Measurements from ENCODE around the gene COMT. TPM values are rescaled to one million over a fixed set of nuclear protein-coding genes. Genes with fewer than 3 reads are reported as not detected.

COMT gene
- total and polyA plus RNA-seq, 9 donors: 23.1 to 200 (median 161) TPM

DNA sequence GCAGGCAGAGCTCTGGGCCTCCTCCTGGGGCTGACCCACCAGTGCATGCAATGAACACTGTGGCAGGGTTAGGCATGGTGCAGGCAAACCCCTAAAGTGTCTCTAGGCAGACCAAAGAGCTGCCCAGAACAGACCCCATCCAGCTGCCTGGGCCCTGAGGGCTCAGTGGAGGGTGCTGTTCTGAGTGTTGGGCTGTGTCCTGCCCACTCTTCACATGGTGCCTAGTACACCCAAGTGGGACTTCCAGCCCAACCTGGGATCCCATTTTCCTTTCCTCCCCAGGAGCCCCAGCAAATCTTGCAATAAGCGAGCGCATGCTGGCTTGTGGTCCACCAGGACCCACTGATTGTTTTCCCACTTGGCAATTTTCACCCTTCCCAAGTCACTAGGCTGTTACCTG, 48.6 kb downstream of the COMT start:
- Histone ChIP-seq H3K27ac (no peak overlapping the region), H3K36me3 (no peaks in the 10 kb centered on the region), H3K4me3 (no peak overlapping the region), H3K9me3 (no peaks in the 10 kb centered on the region), H3K4me1 (ENCODE audit: insufficient read depth) (no peaks in the 10 kb centered on the region), H3K27me3 (no peaks in the 10 kb centered on the region)
- 50 to 98% (median 74%) methylated on average over 2 of the region's 2 CpGs for whole genome bisulfite sequencing, 3 donors
- no peak for DNase-seq
- TF ChIP-seq POLR2A (IDR thresholded peaks at IDR 0.05) (no peak), EP300 (IDR thresholded peaks at IDR 0.05) (no peak)
- TF ChIP-seq, protein P1, sequence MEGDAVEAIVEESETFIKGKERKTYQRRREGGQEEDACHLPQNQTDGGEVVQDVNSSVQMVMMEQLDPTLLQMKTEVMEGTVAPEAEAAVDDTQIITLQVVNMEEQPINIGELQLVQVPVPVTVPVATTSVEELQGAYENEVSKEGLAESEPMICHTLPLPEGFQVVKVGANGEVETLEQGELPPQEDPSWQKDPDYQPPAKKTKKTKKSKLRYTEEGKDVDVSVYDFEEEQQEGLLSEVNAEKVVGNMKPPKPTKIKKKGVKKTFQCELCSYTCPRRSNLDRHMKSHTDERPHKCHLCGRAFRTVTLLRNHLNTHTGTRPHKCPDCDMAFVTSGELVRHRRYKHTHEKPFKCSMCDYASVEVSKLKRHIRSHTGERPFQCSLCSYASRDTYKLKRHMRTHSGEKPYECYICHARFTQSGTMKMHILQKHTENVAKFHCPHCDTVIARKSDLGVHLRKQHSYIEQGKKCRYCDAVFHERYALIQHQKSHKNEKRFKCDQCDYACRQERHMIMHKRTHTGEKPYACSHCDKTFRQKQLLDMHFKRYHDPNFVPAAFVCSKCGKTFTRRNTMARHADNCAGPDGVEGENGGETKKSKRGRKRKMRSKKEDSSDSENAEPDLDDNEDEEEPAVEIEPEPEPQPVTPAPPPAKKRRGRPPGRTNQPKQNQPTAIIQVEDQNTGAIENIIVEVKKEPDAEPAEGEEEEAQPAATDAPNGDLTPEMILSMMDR (IDR thresholded peaks at IDR 0.05): no peak
- intact Hi-C loops (cut with DNase I): no loop called here

DNA sequence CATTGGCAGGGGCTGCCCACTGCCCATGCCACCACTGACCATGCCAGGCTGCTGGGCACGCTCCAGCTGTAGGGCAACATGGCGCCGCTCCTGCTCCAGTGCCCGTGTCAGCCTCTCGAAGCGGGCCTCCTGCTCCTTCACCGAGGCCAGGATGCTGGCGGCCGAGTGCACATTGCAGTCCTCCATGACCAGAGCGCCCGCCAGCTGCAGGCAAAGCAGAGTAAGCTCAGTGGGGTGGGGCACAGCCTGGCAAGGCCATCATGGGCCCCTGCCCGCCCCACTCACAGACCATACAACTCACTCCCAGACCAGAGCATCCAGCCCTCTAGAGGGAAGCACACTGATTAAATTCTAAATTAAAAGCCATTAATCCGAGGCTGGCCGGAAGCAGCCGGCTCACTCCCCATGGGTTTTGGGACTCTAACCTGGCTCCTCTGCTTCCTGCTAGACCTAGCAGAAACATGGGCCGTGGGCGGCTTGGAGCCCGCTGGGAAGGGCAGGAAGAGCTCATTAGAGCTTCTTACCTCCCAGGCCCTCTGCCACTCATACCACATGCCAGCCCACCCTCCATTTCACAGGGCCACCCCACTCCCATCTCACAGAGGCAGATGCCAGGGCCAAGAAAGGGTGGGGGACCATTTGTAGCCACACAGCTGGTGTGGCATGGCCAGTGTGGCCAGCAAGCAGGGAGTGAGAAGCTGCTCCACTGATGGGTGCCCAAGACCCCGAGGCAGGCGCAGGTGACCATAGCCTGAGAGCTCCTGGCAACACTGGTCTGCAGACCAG, 49.2 kb downstream of the COMT start:
- Histone ChIP-seq H3K4me3 (no peak overlapping the region), H3K4me1 (ENCODE audit: insufficient read depth) (peaks cover 1% of the 10 kb centered on the region), H3K9me3 (no peaks in the 10 kb centered on the region), H3K27ac (no peak overlapping the region), H3K36me3 (no peaks in the 10 kb centered on the region), H3K27me3 (no peaks in the 10 kb centered on the region)
- intact Hi-C loops (cut with DNase I): no loop called here
- TF ChIP-seq EP300 (IDR thresholded peaks at IDR 0.05): no peak
- TF ChIP-seq, protein P1 (IDR thresholded peaks at IDR 0.05): no peak
- no peak for TF ChIP-seq POLR2A (IDR thresholded peaks at IDR 0.05)
- 83 to 92% (median 87%) methylated on average over 20 of the region's 20 CpGs for WGBS, 3 donors
- peak in 2 of 5 donors; percentile 14 to 36 for DNase-seq

DNA sequence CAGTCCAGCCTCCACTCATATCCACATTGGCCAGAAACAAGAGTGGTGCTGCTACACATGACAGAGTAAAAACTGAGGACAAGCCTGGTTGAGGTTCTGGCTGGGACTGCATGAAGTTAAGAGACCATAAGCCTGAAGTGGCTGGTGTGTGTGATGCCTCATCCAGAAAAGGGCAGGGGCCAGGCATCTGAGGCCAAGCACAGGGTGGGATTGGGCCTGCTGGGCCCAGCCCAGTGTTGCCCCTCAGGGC, 49.7 kb downstream of the COMT start:
- H3K4me3 ChIP-seq: no peak overlapping the region
- intact Hi-C loops (cut with DNase I): no loop called here
- no peaks in the 10 kb centered on the region for H3K36me3 ChIP-seq
- no peaks in the 10 kb centered on the region for H3K27me3 ChIP-seq
- TF ChIP-seq POLR2A (IDR thresholded peaks at IDR 0.05): no peak
- H3K27ac ChIP-seq: no peak overlapping the region
- H3K9me3 ChIP-seq: no peaks in the 10 kb centered on the region
- DNase-seq: peak in 2 of 5 donors; percentile 14 to 29
- H3K4me1 ChIP-seq (ENCODE audit: insufficient read depth): peaks cover 4% of the 10 kb centered on the region

DNA sequence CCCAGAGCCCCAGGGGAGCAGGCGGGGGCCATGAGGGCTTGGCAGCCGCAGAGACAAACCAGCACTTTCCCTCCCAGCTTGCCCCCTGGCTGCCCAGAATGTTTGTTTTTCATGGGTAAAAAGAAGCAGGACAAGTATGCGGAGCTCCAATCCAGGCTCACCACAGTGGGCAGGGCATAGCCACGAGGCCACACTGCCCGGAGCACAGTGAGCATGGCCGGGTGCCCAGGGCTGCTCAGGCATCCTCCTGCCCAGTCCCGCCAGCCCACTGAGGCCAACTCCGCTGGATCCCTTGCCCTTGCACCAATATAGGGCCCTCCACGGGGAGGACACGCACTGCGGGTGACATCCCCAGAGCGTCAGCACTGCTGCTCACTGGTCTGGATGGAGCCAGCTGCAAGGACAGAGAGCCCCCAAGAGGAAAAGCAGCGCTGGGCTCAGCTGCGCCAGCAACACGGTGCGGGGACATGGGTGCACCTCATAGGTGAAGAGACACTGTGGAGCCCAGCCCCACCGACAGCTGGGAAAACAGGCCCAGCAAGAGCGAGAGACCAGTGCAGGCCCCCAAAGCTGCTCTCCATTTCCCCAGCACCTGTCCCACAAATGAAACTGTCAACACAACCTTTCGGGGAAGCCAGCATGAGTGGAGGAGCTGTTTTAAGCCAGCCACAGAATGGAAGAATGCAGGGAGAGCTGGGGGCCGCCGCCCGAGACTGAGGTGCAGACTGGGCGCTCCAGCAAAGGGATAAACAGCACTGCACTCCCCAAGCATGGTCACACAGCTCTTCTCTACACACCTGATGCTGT, 50.3 kb downstream of the COMT start:
- WGBS, 3 donors: 75 to 84% (median 83%) methylated on average over 21 to 23 of the region's 23 CpGs
- H3K27ac ChIP-seq: no peak overlapping the region
- peaks cover 4% of the 10 kb centered on the region for H3K4me1 ChIP-seq (ENCODE audit: insufficient read depth)
- intact Hi-C loops (cut with DNase I): no loop called here
- H3K27me3 ChIP-seq: no peaks in the 10 kb centered on the region
- DNase-seq: peak in 2 of 5 donors; percentile 15 to 36
- TF ChIP-seq EP300 (IDR thresholded peaks at IDR 0.05) (no peak), POLR2A (IDR thresholded peaks at IDR 0.05) (no peak)
- TF ChIP-seq, protein P1 (IDR thresholded peaks at IDR 0.05): no peak
- H3K9me3 ChIP-seq: no peaks in the 10 kb centered on the region
- H3K4me3 ChIP-seq: no peak overlapping the region
- no peaks in the 10 kb centered on the region for H3K36me3 ChIP-seq

DNA sequence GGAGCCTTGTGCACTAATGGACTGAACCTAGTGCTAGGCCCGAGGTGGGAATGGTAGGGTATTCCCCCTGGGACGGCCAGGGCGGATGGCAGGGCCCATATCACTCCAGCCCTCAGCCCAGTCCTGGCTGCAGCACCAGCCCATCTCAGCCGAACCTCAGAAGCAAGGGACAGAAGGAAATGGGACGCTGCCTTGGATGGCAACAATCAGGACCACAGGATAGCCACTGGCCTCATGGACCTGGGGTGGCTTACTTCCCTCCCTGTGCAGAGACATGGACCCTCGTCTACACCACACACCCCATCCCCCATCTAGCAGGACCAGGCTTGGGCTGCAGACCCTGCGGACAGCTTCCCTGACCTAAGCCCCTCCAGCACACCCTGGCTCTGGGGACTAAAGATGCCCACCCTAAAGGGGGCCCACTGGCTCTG, 50.9 kb downstream of the COMT start:
- 82 to 88% (median 83%) methylated on average over 7 of the region's 7 CpGs for WGBS, 3 donors
- Histone ChIP-seq H3K27me3 (no peaks in the 10 kb centered on the region), H3K4me1 (ENCODE audit: insufficient read depth) (peaks cover 4% of the 10 kb centered on the region), H3K36me3 (no peaks in the 10 kb centered on the region), H3K4me3 (no peak overlapping the region), H3K9me3 (no peaks in the 10 kb centered on the region), H3K27ac (no peak overlapping the region)
- peak in 2 of 5 donors; percentile 10 to 23 for DNase-seq
- intact Hi-C loops (cut with DNase I): no loop called here
- TF ChIP-seq, protein P1 (IDR thresholded peaks at IDR 0.05): no peak
- TF ChIP-seq EP300 (IDR thresholded peaks at IDR 0.05) (no peak), POLR2A (IDR thresholded peaks at IDR 0.05) (no peak)

Measured in ovary (tissue), 9 donors.